HCT116 (cell line): ENCODE data around the gene ENO2. TPM values are rescaled to one million over a fixed set of nuclear protein-coding genes. Genes with fewer than 3 reads are reported as not detected.
"Not testable (repeated sequence)": the region's sequence is repeated elsewhere in the genome, so short reads cannot be mapped to it uniquely, and the experiment has no call there.

Source experiments
- ATAC-seq: fragments of 200-7000 bp; cut with Tn5 transposase; 2 replicates; pipeline ENCODE4 v1.9.1; 2020; ENCODE audit warnings: mild to moderate bottlenecking, moderate library complexity
- BruUV-seq: library from RNA; stranded (reverse); fragments of 400-500 nt; replicated peaks from 2 replicates; lab custom pipeline; 2021; lab: Mats Ljungman, UMichigan
- CTCF ChIA-PET: fragments of 300-600 bp; sonication (Branson Sonifier 250); formaldehyde crosslinking; loops from one replicate; lab custom pipeline; 2021; ENCODE audit warnings: antibody characterized with exemption; lab: Charles Lee
- POLR2A ChIA-PET: fragments of 300-600, 350-600 bp; sonication (Branson Sonifier 250); formaldehyde crosslinking; loops from one replicate; lab custom pipeline; 2021; ENCODE audit warnings: antibody characterized with exemption; lab: Charles Lee
- RAD21 ChIA-PET, 2 experiments: fragments of 300-600 bp; sonication (Branson Sonifier 250); formaldehyde crosslinking; loops; one replicate each; lab custom pipeline; 2023; ENCODE audit warnings: low total read pairs in 2 of 2; ENCODE audit not compliant: uncharacterized antibody in 2 of 2, unreplicated experiment in 2 of 2, low non-redundant PET in 1 of 2; lab: Charles Lee
- DNase-seq: peaks from one replicate; pipeline ENCODE4 v3.0.0-alpha.2; 2010; ENCODE audit warnings: low read depth, low spot score
- H2AFZ ChIP-seq: fragments of 200-600 bp; shearing (Covaris generic), sonication (generic); 2 replicates; pipeline ENCODE4 v1.6.1; 2017; ENCODE audit warnings: low read depth, mixed run types, mixed read lengths, antibody characterized with exemption, low read length; ENCODE audit not compliant: poor library complexity, severe bottlenecking
- H3K27ac ChIP-seq: 2 replicates; pipeline ENCODE4 v1.5.1; 2012; ENCODE audit warnings: low read depth, low read length
- H3K27me3 ChIP-seq: fragments of 200-600 bp; sonication (generic); 2 replicates; pipeline ENCODE4 v1.6.1; 2016; ENCODE audit warnings: mixed run types, low read length, mixed read lengths; ENCODE audit not compliant: insufficient read depth
- H3K36me3 ChIP-seq, 2 experiments: fragments of 200-500 bp in 1 of 2; fragments of 200-600 bp in 1 of 2; sonication (Bioruptor generic) in 1 of 2; sonication (generic) in 1 of 2; 2 replicates each; pipeline versions ENCODE4 v1.5.1 to v1.6.1; 2014 to 2016; ENCODE audit warnings: low read length in 2 of 2, inconsistent platforms in 1 of 2, mixed read lengths in 1 of 2, mixed run types in 1 of 2; ENCODE audit not compliant: insufficient read depth in 2 of 2, control insufficient read depth in 1 of 2
- H3K4me1 ChIP-seq, 2 experiments: fragments of 200-600 bp in 1 of 2; sonication (generic) in 1 of 2; 2 replicates each; pipeline versions ENCODE4 v1.5.1 to v1.6.1; 2012 to 2017; ENCODE audit warnings: low read length in 2 of 2, inconsistent platforms in 1 of 2, mild to moderate bottlenecking in 1 of 2, mixed read lengths in 1 of 2, mixed run types in 1 of 2, moderate library complexity in 1 of 2; ENCODE audit not compliant: insufficient read depth in 2 of 2, control insufficient read depth in 1 of 2
- H3K4me2 ChIP-seq: fragments of 200-600 bp; sonication (generic); 2 replicates; pipeline ENCODE4 v1.6.1; 2017; ENCODE audit warnings: mixed run types, low read length, mixed read lengths
- H3K4me3 ChIP-seq, 2 experiments: fragments of 200-600 bp in 1 of 2; sonication (generic) in 1 of 2; replicated peaks in 1 of 2; 2 replicates each; pipeline ENCODE4 v1.5.1; 2011 to 2016; ENCODE audit warnings: low read length in 2 of 2, control low read depth in 1 of 2, low read depth in 1 of 2, mild to moderate bottlenecking in 1 of 2, mixed read lengths in 1 of 2, mixed run types in 1 of 2
- H3K79me2 ChIP-seq: fragments of 200-600 bp; sonication (generic); 2 replicates; pipeline ENCODE4 v1.6.1; 2017; ENCODE audit warnings: mild to moderate bottlenecking, mixed run types, low read length, moderate library complexity, mixed read lengths; ENCODE audit not compliant: insufficient read depth
- H3K9ac ChIP-seq: fragments of 200-600 bp; sonication (generic); 2 replicates; pipeline ENCODE4 v1.6.1; 2016; ENCODE audit warnings: low read length, mixed read lengths
- H3K9me2 ChIP-seq: fragments of 200-600 bp; sonication (generic), shearing (Covaris generic); 2 replicates; pipeline ENCODE4 v1.6.1; 2017; ENCODE audit warnings: mixed run types, mild to moderate bottlenecking, moderate library complexity; ENCODE audit not compliant: insufficient read depth
- H3K9me3 ChIP-seq, 2 experiments: fragments of 200-500 bp in 1 of 2; fragments of 200-600 bp in 1 of 2; sonication (Bioruptor generic) in 1 of 2; sonication (generic) in 1 of 2; 2 replicates each; pipeline ENCODE4 v1.6.1; 2014 to 2017; ENCODE audit warnings: low read length in 2 of 2, mixed read lengths in 2 of 2, inconsistent platforms in 1 of 2, low read depth in 1 of 2, mild to moderate bottlenecking in 1 of 2, mixed run types in 1 of 2, moderate library complexity in 1 of 2; ENCODE audit not compliant: control insufficient read depth in 1 of 2, insufficient read depth in 1 of 2
- H4K20me1 ChIP-seq: fragments of 200-600 bp; sonication (generic), shearing (Covaris generic); 2 replicates; pipeline ENCODE4 v1.6.1; 2017; ENCODE audit warnings: mixed run types, mild to moderate bottlenecking, moderate library complexity; ENCODE audit not compliant: insufficient read depth
- JUND ChIP-seq: IDR thresholded peaks from 2 replicates; pipeline ENCODE4 v1.6.1; 2012
- POLR2A ChIP-seq: IDR thresholded peaks from 2 replicates; pipeline ENCODE4 v1.7.0; 2011; ENCODE audit warnings: borderline replicate concordance; ENCODE audit not compliant: insufficient read depth, insufficient read length; ENCODE audit errors: extremely low read depth
- POLR2AphosphoS5 ChIP-seq: IDR thresholded peaks from 2 replicates; pipeline ENCODE4 v1.6.1; 2011; ENCODE audit warnings: mild to moderate bottlenecking, low read depth, low read length, moderate library complexity
- TCF7L2 ChIP-seq: IDR thresholded peaks from 2 replicates; pipeline ENCODE4 v1.7.0; 2011; ENCODE audit warnings: borderline replicate concordance, inconsistent platforms; ENCODE audit not compliant: insufficient read depth, insufficient read length; ENCODE audit errors: extremely low read depth
- ZFX ChIP-seq: fragments of 450-650 bp; IDR thresholded peaks from 2 replicates; pipeline ENCODE4 v1.6.1; 2017
- ZNF274 ChIP-seq: fragments of 200-500 bp; sonication (Bioruptor generic); IDR thresholded peaks from 2 replicates; pipeline ENCODE4 v1.6.1; 2014; ENCODE audit warnings: mild to moderate bottlenecking, low read depth, low read length, inconsistent platforms
- intact Hi-C: fragments of 100-400 bp; cut with micrococcal nuclease; formaldehyde crosslinking; loops from 2 replicates; pipeline ENCODE4 v1.10.0; 2022
- total RNA-seq: library from RNA; stranded (reverse); gene quantifications from one replicate; pipeline ENCODE4 v1.2.1, GENCODE V29; 2021; ENCODE audit not compliant: unreplicated experiment

ENO2 gene
- total RNA-seq, 1 experiment from 2014 or later, result 117 TPM

- DNase-seq, result peak; percentile 89
- TF ChIP-seq JUND (no peak), POLR2AphosphoS5 (peak; percentile 87), ZNF274 (no peak), ZFX (peak; percentile 63; the same call in 1 of the 2 replicates), TCF7L2 (peak; percentile 35), POLR2A (peak; percentile 35)
- Histone ChIP-seq H2AFZ (no peak within 1 kb of the TSS), H3K27ac (peak within 1 kb of the TSS; percentile 96), H3K27me3 (no peaks in the 10 kb centered on the region), H3K9ac (peak within 1 kb of the TSS; percentile 86), H3K4me3 (peak within 1 kb of the TSS; percentile 73 to 92), H3K9me2 (no peaks in the 10 kb centered on the region), H3K9me3 (no peaks in the 10 kb centered on the region), H3K79me2 (peaks cover 44% of the 10 kb centered on the region), H3K36me3 (peaks cover 8 to 33% of the 10 kb centered on the region in 2 experiments; a peak in 3 of 4 replicates), H4K20me1 (peaks cover 12% of the 10 kb centered on the region; the same call in 1 of the 2 replicates), H3K4me2 (peak within 1 kb of the TSS; percentile 92), H3K4me1 (peaks cover 23 to 50% of the 10 kb centered on the region in 2 experiments)
- ChIA-PET CTCF (interaction anchor here (0.6 to 4.1 kb wide), 27 partner anchors 8 to 316 kb away, joined by 3 to 30 read pairs (median 6); partner anchors contain the start of genes C12orf57, C1RL, CDCA3 and COPS7A), POLR2A (interaction anchor here (1.1 to 10.9 kb wide), 10 partner anchors 8 to 150 kb away, joined by 3 to 186 read pairs (median 10); partner anchors contain the start of genes C12orf57, CDCA3, COPS7A and RNU7-1), RAD21 (interaction anchor here (0.9 to 1.3 kb wide), 4 partner anchors 18 to 52 kb away, joined by 3 to 5 read pairs (median 4); partner anchors contain the start of gene USP5 (in 1 of the 2))
- peak; percentile 79 for ATAC-seq
- intact Hi-C loops, result loop anchor here (1.0 to 5.0 kb wide), 4 partner anchors 54 to 764 kb away; partner anchors contain the start of gene ATN1
- BruUV-seq, result no TSS peak
Measured at GRCh38 chr12:6873094-6874014, 41.0 kb upstream of the ENO2 start, which contains the start of gene SPSB2. TSS of gene SPSB2 (minus strand) at chr12:6873303. CDS start at chr12:6872901, 402 bp downstream.

- H3K79me2 ChIP-seq, result peaks cover 37% of the 10 kb centered on the region
- ChIA-PET POLR2A (interaction anchor here (10.9 kb wide), 1 partner anchor 22 kb away, joined by 186 read pairs; the partner anchor contains the start of genes CDCA3 and USP5), CTCF (interaction anchor here (3.4 to 4.1 kb wide), 2 partner anchors 18 to 52 kb away, joined by 30 read pairs; no protein-coding TSS in a partner anchor)
- DNase-seq, H2AFZ ChIP-seq, ATAC-seq, H3K27me3 ChIP-seq, H3K9me2 ChIP-seq, H4K20me1 ChIP-seq, RAD21 ChIA-PET, BruUV-seq, H3K9me3 ChIP-seq: not testable (repeated sequence)
- H3K36me3 ChIP-seq, result peaks cover 8 to 28% of the 10 kb centered on the region in 2 experiments; a peak in 3 of 4 replicates
- H3K9ac ChIP-seq, result peak overlapping the region; percentile 86
- peak overlapping the region; percentile 92 for H3K4me2 ChIP-seq
- peak overlapping the region; percentile 78 for H3K27ac ChIP-seq
- peaks cover 20 to 43% of the 10 kb centered on the region in 2 experiments for H3K4me1 ChIP-seq
- intact Hi-C loops, result loop anchor here (5.0 kb wide), 2 partner anchors 53 to 763 kb away; partner anchors contain the start of gene ATN1
- H3K4me3 ChIP-seq, result peak overlapping the region; percentile 73 to 92
Measured at GRCh38 chr12:6874015-6874368, 40.4 kb upstream of the ENO2 start.

- H4K20me1 ChIP-seq, H3K9me3 ChIP-seq, RAD21 ChIA-PET, intact Hi-C loops, H2AFZ ChIP-seq, ATAC-seq, H3K79me2 ChIP-seq, DNase-seq, H3K36me3 ChIP-seq, H3K9ac ChIP-seq, H3K4me3 ChIP-seq, H3K27me3 ChIP-seq, H3K9me2 ChIP-seq, BruUV-seq: not testable (repeated sequence)
- Histone ChIP-seq H3K4me1 (peaks cover 12 to 22% of the 10 kb centered on the region in 2 experiments), H3K27ac (peak overlapping the region; percentile 58; the same call in 1 of the 2 replicates), H3K4me2 (peak overlapping the region; percentile 21; the same call in 1 of the 2 replicates)
- CTCF ChIA-PET, result interaction anchor here (0.6 to 4.2 kb wide), 2 partner anchors 11 to 120 kb away, joined by 3 to 24 read pairs; no protein-coding TSS in a partner anchor
- POLR2A ChIA-PET, result interaction anchor here (1.0 to 1.2 kb wide), 2 partner anchors 46 to 64 kb away, joined by 3 to 6 read pairs; partner anchors contain the start of genes C12orf57 and RNU7-1
Measured at GRCh38 chr12:6879824-6880223, 34.6 kb upstream of the ENO2 start.
